Neutrophil (primary cell): Measurements from ENCODE around the gene GPC5.

Source experiments
- H3K27ac ChIP-seq: fragments of 200-600 bp; sonication (generic); 2 replicates; pipeline ENCODE4 v1.5.1; 2016; ENCODE audit warnings: mild to moderate bottlenecking, moderate library complexity
- H3K27me3 ChIP-seq: fragments of 200-600 bp; sonication (generic); 2 replicates; pipeline ENCODE4 v1.6.0; 2016; ENCODE audit warnings: mild to moderate bottlenecking
- H3K36me3 ChIP-seq: fragments of 200-600 bp; sonication (generic); 2 replicates; pipeline ENCODE4 v1.5.1; 2017
- H3K4me1 ChIP-seq, 2 experiments: fragments of 200-600 bp in 1 of 2; sonication (generic) in 1 of 2; 1 replicate in 1 of 2; 2 replicates in 1 of 2; pipeline versions ENCODE4 v1.5.1 to v1.6.1; 2013 to 2016; ENCODE audit warnings: low read depth in 1 of 2, low read length in 1 of 2, mild to moderate bottlenecking in 1 of 2, moderate library complexity in 1 of 2; ENCODE audit not compliant: control insufficient read depth in 1 of 2, insufficient read depth in 1 of 2
- H3K4me3 ChIP-seq, 2 experiments: fragments of 200-600 bp in 1 of 2; sonication (generic) in 1 of 2; 1 replicate in 1 of 2; 2 replicates in 1 of 2; pipeline ENCODE4 v1.5.1; 2013 to 2016; ENCODE audit warnings: low read depth in 1 of 2, low read length in 1 of 2, mild to moderate bottlenecking in 1 of 2, moderate library complexity in 1 of 2
- H3K9me3 ChIP-seq: fragments of 200-600 bp; sonication (generic); 2 replicates; pipeline ENCODE4 v1.5.1; 2016
- TF ChIP-seq, protein P1 (sequence below): fragments of 200-600 bp; sonication (generic); IDR thresholded peaks from 2 replicates; pipeline ENCODE4 v1.5.1; 2016; ENCODE audit warnings: antibody characterized with exemption

GPC5 gene

GRCh38 chr13:92303428-92303827 lies 905.0 kb downstream of the GPC5 start:
- Histone ChIP-seq H3K4me3 (no peak overlapping the region), H3K36me3 (no peaks in the 10 kb centered on the region), H3K4me1 (no peaks in the 10 kb centered on the region), H3K27me3 (no peaks in the 10 kb centered on the region), H3K27ac (no peak overlapping the region), H3K9me3 (no peaks in the 10 kb centered on the region)
- TF ChIP-seq, protein P1, sequence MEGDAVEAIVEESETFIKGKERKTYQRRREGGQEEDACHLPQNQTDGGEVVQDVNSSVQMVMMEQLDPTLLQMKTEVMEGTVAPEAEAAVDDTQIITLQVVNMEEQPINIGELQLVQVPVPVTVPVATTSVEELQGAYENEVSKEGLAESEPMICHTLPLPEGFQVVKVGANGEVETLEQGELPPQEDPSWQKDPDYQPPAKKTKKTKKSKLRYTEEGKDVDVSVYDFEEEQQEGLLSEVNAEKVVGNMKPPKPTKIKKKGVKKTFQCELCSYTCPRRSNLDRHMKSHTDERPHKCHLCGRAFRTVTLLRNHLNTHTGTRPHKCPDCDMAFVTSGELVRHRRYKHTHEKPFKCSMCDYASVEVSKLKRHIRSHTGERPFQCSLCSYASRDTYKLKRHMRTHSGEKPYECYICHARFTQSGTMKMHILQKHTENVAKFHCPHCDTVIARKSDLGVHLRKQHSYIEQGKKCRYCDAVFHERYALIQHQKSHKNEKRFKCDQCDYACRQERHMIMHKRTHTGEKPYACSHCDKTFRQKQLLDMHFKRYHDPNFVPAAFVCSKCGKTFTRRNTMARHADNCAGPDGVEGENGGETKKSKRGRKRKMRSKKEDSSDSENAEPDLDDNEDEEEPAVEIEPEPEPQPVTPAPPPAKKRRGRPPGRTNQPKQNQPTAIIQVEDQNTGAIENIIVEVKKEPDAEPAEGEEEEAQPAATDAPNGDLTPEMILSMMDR, result no peak

DNA sequence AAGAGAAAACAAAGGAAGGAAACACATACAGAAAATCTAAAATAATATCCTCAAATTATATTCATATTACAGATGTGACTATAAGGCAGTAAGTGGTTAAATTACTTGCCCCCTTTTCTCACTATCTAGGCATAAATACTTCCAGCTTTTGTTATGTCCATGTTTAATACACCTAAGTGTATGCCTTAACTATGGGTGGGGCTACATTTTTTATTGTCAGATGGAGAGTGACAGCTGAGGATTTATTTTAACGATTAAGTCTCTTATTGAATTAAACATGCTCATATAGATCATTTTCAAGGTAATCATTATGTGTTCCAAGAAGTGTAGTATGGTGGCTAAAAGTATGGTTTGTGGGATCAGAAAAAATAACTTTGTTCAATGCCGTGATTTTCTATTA lies 909.3 kb downstream of the GPC5 start:
- TF ChIP-seq, protein P1, result no peak
- Histone ChIP-seq H3K27me3 (no peaks in the 10 kb centered on the region), H3K4me3 (no peak overlapping the region), H3K36me3 (no peaks in the 10 kb centered on the region), H3K27ac (no peak overlapping the region), H3K9me3 (no peaks in the 10 kb centered on the region), H3K4me1 (no peaks in the 10 kb centered on the region)

DNA sequence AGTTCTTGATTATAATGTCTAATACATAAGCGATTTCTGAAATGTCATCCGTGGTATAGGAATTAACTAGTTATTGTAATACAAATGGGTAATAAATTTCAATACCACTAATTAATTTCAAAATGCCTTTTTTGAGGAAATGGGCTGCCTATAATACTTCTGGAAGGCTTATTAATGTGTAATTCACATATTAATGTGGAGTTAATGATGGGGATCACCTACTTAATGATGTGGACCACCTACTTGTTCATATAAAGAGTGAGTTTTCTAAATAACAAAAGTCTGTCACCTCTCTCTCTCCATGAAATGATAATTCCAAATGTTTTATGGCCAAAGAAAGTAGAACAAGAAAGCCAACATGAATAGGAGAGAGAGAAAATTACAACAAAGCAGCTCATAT lies 914.4 kb downstream of the GPC5 start:
- no peaks in the 10 kb centered on the region for H3K36me3 ChIP-seq
- no peak overlapping the region for H3K27ac ChIP-seq
- TF ChIP-seq, protein P1, result no peak
- no peaks in the 10 kb centered on the region for H3K4me1 ChIP-seq
- H3K9me3 ChIP-seq, result no peaks in the 10 kb centered on the region
- H3K27me3 ChIP-seq, result no peaks in the 10 kb centered on the region
- H3K4me3 ChIP-seq, result no peak overlapping the region

DNA sequence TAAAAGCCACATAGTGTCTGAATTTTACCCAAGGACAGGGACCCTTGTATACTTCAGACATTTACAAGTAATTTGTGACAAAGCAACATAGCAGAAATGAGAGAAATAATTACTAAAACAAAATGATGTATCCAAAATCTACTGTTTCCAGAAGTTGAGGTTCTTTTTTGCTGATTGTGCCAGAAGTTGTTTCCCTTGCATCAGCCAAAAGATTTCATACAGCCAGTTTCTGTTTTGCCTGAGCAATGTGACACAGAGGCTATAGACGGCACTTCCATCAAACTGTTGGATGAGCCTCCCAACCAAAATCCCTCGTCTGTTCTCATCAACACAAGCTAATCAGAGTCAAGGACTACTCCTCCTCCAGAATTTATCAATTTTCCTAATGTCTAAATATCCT lies 915.0 kb downstream of the GPC5 start:
- no peak overlapping the region for H3K4me3 ChIP-seq
- H3K27ac ChIP-seq, result no peak overlapping the region
- H3K27me3 ChIP-seq, result no peaks in the 10 kb centered on the region
- TF ChIP-seq, protein P1, result no peak
- no peaks in the 10 kb centered on the region for H3K9me3 ChIP-seq
- no peaks in the 10 kb centered on the region for H3K4me1 ChIP-seq
- H3K36me3 ChIP-seq, result no peaks in the 10 kb centered on the region

- Histone ChIP-seq H3K4me1 (no peaks in the 10 kb centered on the region), H3K9me3 (no peaks in the 10 kb centered on the region), H3K27ac (no peak overlapping the region), H3K4me3 (no peak overlapping the region), H3K36me3 (no peaks in the 10 kb centered on the region), H3K27me3 (no peaks in the 10 kb centered on the region)
- TF ChIP-seq, protein P1, result no peak
Measured at GRCh38 chr13:92315265-92315664, 916.8 kb downstream of the GPC5 start.

- H3K36me3 ChIP-seq, result no peaks in the 10 kb centered on the region
- no peaks in the 10 kb centered on the region for H3K4me1 ChIP-seq
- TF ChIP-seq, protein P1, result no peak
- H3K9me3 ChIP-seq, result no peaks in the 10 kb centered on the region
- H3K27ac ChIP-seq, result no peak overlapping the region
- no peak overlapping the region for H3K4me3 ChIP-seq
- no peaks in the 10 kb centered on the region for H3K27me3 ChIP-seq
Measured at GRCh38 chr13:92316030-92316429, 917.6 kb downstream of the GPC5 start.
